Colonic mucosa (tissue), 4 donors: Measurements from ENCODE around the gene CSNK1G2. TPM values are rescaled to one million over a fixed set of nuclear protein-coding genes. Genes with fewer than 3 reads are reported as not detected.

ENCODE experiments used
- DNase-seq: peaks from one replicate; pipeline ENCODE4 v3.0.0-alpha.2; 2020
- H3K27ac ChIP-seq: fragments of 200-600 bp; one replicate; pipeline ENCODE4 v1.8.0; 2021
- H3K27me3 ChIP-seq: fragments of 200-600 bp; one replicate; pipeline ENCODE4 v1.8.0; 2021
- H3K36me3 ChIP-seq: fragments of 200-600 bp; one replicate; pipeline ENCODE4 v1.8.0; 2021
- H3K4me1 ChIP-seq: fragments of 200-600 bp; one replicate; pipeline ENCODE4 v1.8.0; 2021; ENCODE audit warnings: mild to moderate bottlenecking
- H3K4me3 ChIP-seq: fragments of 200-600 bp; one replicate; pipeline ENCODE4 v1.8.0; 2021
- H3K9ac ChIP-seq, 2 donors: one replicate each; pipeline ENCODE4 v1.7.0; 2013; ENCODE audit warnings: control low read depth in 2 of 2, low read depth in 2 of 2, low read length in 2 of 2
- H3K9me3 ChIP-seq: fragments of 200-600 bp; one replicate; pipeline ENCODE4 v1.8.0; 2021
- intact Hi-C: fragments of 100-400 bp; cut with DNase I; formaldehyde crosslinking; loops from one replicate; pipeline ENCODE4 v1.14.1; 2022
- total RNA-seq, 2 donors: library from RNA; stranded (reverse); fragmentation: NEBNext Ultra II Directional in 1 of 2; extraction: Animal tissue kit (Norgen Biotek cat#: 25700) in 1 of 2; gene quantifications; one replicate each; pipeline ENCODE4 v1.2.1, GENCODE V29; 2021
- TF ChIP-seq, protein P1 (sequence below): fragments of 200-600 bp; IDR thresholded peaks from one replicate; pipeline ENCODE4 v1.8.0; 2022; ENCODE audit warnings: antibody characterized with exemption, mild to moderate bottlenecking
- donor health status: healthy.
- donor health status: DM: no; HTN: no; CAD: no.
- donor health status: DM: no; HTN: no; CAD: no.

Gene CSNK1G2
- total RNA-seq, 2 donors from 2014 or later = 55.3 to 61.0 TPM

DNA sequence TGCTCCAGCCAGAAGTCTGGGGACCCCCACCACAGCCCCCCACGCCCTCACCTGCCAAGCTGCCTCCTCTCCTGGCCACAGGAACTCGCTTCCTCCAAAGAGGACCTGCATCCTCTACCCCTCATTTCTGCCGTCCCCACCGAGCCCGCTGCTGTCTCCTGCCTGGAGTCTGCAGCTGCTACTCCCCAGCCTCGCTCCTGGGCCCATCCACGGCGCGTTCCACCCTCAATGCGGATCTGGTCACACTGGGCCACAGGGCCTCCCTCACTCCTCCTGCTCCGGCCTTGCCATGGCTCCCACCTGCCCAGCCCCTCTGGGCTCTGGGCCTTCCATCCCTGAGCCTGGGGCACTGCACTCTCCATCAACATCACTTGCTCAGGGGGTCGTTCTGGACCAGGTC, 70.2 kb downstream of the CSNK1G2 start:
- TF ChIP-seq, protein P1, sequence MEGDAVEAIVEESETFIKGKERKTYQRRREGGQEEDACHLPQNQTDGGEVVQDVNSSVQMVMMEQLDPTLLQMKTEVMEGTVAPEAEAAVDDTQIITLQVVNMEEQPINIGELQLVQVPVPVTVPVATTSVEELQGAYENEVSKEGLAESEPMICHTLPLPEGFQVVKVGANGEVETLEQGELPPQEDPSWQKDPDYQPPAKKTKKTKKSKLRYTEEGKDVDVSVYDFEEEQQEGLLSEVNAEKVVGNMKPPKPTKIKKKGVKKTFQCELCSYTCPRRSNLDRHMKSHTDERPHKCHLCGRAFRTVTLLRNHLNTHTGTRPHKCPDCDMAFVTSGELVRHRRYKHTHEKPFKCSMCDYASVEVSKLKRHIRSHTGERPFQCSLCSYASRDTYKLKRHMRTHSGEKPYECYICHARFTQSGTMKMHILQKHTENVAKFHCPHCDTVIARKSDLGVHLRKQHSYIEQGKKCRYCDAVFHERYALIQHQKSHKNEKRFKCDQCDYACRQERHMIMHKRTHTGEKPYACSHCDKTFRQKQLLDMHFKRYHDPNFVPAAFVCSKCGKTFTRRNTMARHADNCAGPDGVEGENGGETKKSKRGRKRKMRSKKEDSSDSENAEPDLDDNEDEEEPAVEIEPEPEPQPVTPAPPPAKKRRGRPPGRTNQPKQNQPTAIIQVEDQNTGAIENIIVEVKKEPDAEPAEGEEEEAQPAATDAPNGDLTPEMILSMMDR = no peak
- Histone ChIP-seq H3K27ac (no peak overlapping the region), H3K9me3 (no peaks in the 10 kb centered on the region), H3K36me3 (no peaks in the 10 kb centered on the region), H3K4me1 (no peaks in the 10 kb centered on the region), H3K27me3 (no peaks in the 10 kb centered on the region), H3K4me3 (no peak overlapping the region), H3K9ac (no peak overlapping the region)
- DNase-seq = no peak
- intact Hi-C loops = loop anchor here (10.0 kb wide), 1 partner anchor 76 kb away; no protein-coding TSS in a partner anchor

DNA sequence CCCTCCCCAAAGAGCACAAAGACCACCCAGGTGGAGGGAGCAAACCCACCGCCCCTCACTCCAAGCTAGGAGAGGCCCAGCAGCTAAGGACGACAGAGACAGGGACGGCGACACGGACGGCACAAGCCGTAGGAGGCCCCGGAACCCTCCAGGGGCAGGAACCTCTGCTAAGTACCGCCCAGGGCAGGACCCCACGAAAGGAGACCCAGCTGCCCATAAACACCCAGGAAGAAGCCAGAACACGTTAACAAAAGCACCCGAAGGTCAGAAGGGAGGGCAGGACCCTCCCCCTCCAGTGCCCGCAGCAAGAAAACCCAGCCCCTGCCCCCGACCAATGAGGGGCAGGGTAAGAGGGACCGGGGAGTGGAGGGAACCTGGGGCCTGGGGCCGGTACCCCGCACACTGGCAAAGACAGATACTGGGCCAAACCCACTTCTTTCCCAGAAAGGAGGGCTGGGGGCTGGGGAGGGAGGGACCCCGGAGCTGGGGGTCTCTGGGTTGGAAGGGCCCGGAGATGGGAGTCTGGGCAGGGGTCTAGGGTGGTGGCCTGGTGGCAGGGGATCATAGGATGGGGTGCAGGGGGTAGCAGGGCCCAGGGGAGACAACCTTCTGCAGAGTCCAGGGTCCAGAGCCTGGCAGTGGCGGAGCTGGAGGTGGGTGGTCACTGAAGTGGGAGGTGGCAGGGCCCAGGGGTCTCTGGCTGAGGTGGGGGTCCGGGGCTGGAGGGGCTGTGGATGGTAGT, 72.1 kb downstream of the CSNK1G2 start:
- no peak for DNase-seq
- TF ChIP-seq, protein P1 = no peak
- no peaks in the 10 kb centered on the region for H3K27me3 ChIP-seq
- no peak overlapping the region for H3K9ac ChIP-seq
- no peaks in the 10 kb centered on the region for H3K36me3 ChIP-seq
- intact Hi-C loops = loop anchor here (10.0 kb wide), 1 partner anchor 78 kb away; no protein-coding TSS in a partner anchor
- no peak overlapping the region for H3K4me3 ChIP-seq
- H3K27ac ChIP-seq = no peak overlapping the region
- no peaks in the 10 kb centered on the region for H3K9me3 ChIP-seq
- H3K4me1 ChIP-seq = no peaks in the 10 kb centered on the region

- H3K4me3 ChIP-seq = no peak overlapping the region
- TF ChIP-seq, protein P1 = no peak
- H3K9me3 ChIP-seq = no peaks in the 10 kb centered on the region
- H3K27me3 ChIP-seq = no peaks in the 10 kb centered on the region
- H3K27ac ChIP-seq = no peak overlapping the region
- intact Hi-C loops = loop anchor here (10.0 kb wide), 1 partner anchor 79 kb away; no protein-coding TSS in a partner anchor
- no peak overlapping the region for H3K9ac ChIP-seq
- no peaks in the 10 kb centered on the region for H3K36me3 ChIP-seq
- DNase-seq = no peak
- no peaks in the 10 kb centered on the region for H3K4me1 ChIP-seq
Observed at GRCh38 chr19:2013683-2013961, 72.7 kb downstream of the CSNK1G2 start.

DNA sequence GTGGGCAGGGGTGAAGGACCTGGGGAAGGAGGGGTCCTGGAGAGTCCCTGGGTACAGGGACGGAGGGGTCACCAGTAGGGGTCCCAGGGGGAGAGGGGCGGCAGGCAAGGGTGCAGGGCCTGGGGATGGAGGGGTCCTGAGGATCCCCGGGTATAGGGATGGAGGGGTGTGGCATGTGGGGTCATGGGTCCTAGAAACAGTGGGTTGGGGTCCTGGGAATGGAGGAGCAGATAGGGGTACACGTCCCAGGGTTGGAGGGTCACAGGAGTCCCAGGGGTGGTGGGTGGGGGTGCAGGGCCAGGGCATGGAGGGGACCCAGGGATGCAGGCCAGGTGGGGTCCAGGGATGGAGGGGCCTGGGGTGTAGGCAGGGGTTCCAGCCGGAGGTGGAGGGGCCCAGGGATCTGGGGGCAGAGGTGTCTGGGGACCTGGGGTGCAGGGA, 73.2 kb downstream of the CSNK1G2 start:
- no peaks in the 10 kb centered on the region for H3K9me3 ChIP-seq
- H3K27ac ChIP-seq = no peak overlapping the region
- TF ChIP-seq, protein P1 = no peak
- intact Hi-C loops = loop anchor here (10.0 kb wide), 1 partner anchor 79 kb away; no protein-coding TSS in a partner anchor
- no peak overlapping the region for H3K9ac ChIP-seq
- peak overlapping the region; percentile 63 for H3K4me3 ChIP-seq
- H3K4me1 ChIP-seq = no peaks in the 10 kb centered on the region
- no peaks in the 10 kb centered on the region for H3K27me3 ChIP-seq
- DNase-seq = no peak
- H3K36me3 ChIP-seq = no peaks in the 10 kb centered on the region

DNA sequence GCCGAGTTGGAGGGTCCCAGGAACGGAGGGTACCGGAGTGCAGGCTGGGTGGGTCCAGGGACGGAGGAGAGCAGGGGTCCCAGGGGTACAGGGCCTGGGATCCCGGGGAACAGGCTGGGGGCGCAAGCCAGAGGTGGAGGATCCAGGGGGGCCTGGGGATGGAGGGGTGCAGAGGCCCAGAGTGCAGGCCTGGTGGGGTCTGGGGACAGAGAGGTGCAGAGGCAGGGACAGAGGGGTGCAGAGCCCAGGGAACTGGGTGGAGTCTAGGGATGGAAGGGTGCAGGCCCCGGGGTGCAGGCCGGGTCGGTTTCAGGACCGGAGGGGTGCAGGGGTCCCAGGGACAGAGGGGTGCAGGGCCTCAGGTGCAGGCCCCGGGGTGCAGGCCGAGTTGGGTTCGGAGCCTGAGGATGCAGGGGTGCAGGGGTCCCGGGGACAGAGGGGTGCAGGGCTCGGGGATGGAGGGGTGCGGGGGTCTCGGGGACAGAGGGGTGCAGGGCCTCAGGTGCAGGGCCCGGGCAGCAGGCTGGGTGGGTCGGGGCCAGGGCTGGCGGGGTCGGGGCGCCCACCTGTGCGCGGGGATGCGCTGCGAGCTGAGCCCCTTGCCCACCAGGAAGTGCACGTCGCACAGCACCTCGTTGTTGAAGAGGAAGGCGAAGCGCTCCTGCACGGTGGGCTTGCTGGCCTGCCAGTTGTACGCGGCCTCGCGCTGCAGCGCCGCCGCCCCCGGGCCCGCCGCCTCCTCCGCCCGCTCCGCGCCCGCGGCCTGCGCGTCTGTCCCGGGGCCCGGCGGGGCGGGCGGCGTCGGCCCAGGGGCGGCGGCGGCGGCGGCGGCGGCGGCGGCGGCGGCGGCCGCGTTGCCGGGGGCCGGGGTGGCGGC, 74.0 kb downstream of the CSNK1G2 start:
- intact Hi-C loops = loop anchor here (5.0 to 10.0 kb wide), 2 partner anchors 80 to 137 kb away; partner anchors contain the start of gene AP3D1
- Histone ChIP-seq H3K27me3 (no peaks in the 10 kb centered on the region), H3K36me3 (no peaks in the 10 kb centered on the region), H3K27ac (no peak overlapping the region), H3K9ac (peak overlapping the region; percentile 68 to 79), H3K9me3 (no peaks in the 10 kb centered on the region), H3K4me1 (no peaks in the 10 kb centered on the region), H3K4me3 (peak overlapping the region; percentile 63)
- TF ChIP-seq, protein P1 = no peak
- DNase-seq = no peak
